ENCODE data around the gene UBE2J1. TPM values are rescaled to one million over a fixed set of nuclear protein-coding genes. Genes with fewer than 3 reads are reported as not detected.

UBE2J1 gene
- total RNA-seq, 1 experiment from 2014 or later = 23.3 TPM

DNA sequence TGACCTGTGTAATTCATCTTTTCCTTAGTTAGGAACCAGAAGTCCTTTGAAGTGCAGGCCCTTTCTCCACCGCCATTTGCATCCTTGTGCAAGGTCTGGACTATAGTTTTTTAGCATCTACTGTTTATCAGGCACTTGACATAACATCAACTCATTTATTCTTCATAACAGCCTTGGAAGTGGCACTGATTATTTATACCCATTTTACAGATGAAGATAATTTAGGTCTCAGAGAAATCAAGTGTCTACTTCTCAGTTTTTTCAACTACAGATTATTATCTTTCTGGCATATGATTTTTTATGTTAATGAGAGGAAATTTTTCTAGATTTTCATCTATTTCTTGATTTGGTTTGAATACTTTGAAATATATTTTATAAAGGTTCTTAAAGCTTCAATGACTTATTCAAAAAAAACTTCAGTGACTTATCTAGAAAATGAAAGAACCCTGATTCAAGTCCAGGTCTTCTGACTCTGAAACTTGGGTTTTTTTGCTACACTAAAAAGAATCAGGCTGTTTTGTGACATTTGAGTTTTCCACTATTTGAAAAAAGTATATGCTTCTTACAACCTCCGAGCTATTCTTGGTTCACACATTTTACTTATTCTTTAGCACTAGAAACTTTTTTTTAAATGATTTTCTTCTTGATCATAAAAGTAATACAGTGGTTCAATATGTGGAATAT lies 3.1 kb upstream of the UBE2J1 start:
- Histone ChIP-seq H3K9ac (ENCODE audit: low read length) (no peak overlapping the region), H3K9me2 (ENCODE audit: insufficient read depth) (no peaks in the 10 kb centered on the region), H4K20me1 (ENCODE audit: insufficient read depth) (no peaks in the 10 kb centered on the region), H3K4me1 (ENCODE audit: control insufficient read depth in 1 of 2, insufficient read depth in 2 of 2, low read length in 2 of 2) (peaks cover 13 to 19% of the 10 kb centered on the region in 2 experiments), H3K4me3 (replicated peaks in 1 of 2; ENCODE audit: low read depth in 1 of 2, low read length in 2 of 2) (no peak overlapping the region), H3K27me3 (ENCODE audit: insufficient read depth, low read length) (no peaks in the 10 kb centered on the region), H3K79me2 (ENCODE audit: insufficient read depth, low read length) (peaks cover 16% of the 10 kb centered on the region), H3K36me3 (ENCODE audit: control insufficient read depth in 1 of 2, insufficient read depth in 2 of 2, low read length in 2 of 2) (no peaks in the 10 kb centered on the region), H3K27ac (ENCODE audit: low read depth, low read length) (no peak overlapping the region), H2AFZ (ENCODE audit: low read depth, low read length, poor library complexity, severe bottlenecking) (no peak overlapping the region), H3K4me2 (ENCODE audit: low read length) (no peak overlapping the region), H3K9me3 (ENCODE audit: control insufficient read depth in 1 of 2, insufficient read depth in 1 of 2, low read depth in 1 of 2, low read length in 2 of 2) (no peaks in the 10 kb centered on the region)
- ChIA-PET POLR2A (no interaction called here), CTCF (interaction anchor here (0.7 to 2.6 kb wide), 2 partner anchors 12 to 293 kb away, joined by 3 to 11 read pairs; no protein-coding TSS in a partner anchor), RAD21 (ENCODE audit: low non-redundant PET in 1 of 2, low total read pairs in 2 of 2, uncharacterized antibody in 2 of 2, unreplicated experiment in 2 of 2) (no interaction called here)
- intact Hi-C loops (cut with micrococcal nuclease) = no loop called here
- DNase-seq (ENCODE audit: low read depth, low spot score) (no peak), ATAC-seq (no peak)
- BruUV-seq (replicated peaks) = no TSS peak
- no peak for TF ChIP-seq POLR2A (IDR thresholded peaks at IDR 0.05; ENCODE audit: borderline replicate concordance, extremely low read depth, insufficient read depth, insufficient read length)
- TF ChIP-seq, protein P1, sequence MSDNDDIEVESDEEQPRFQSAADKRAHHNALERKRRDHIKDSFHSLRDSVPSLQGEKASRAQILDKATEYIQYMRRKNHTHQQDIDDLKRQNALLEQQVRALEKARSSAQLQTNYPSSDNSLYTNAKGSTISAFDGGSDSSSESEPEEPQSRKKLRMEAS (IDR thresholded peaks at IDR 0.05) = no peak
- no peak for TF ChIP-seq CBX3 (IDR thresholded peaks at IDR 0.05; ENCODE audit: low read depth)
- no peak for TF ChIP-seq POLR2AphosphoS5 (IDR thresholded peaks at IDR 0.05; ENCODE audit: low read depth, low read length)
- TF ChIP-seq ZNF274 (IDR thresholded peaks at IDR 0.05; ENCODE audit: low read depth, low read length) = no peak
- TF ChIP-seq FOSL1 (IDR thresholded peaks at IDR 0.05; ENCODE audit: low read depth) = no peak
- TF ChIP-seq TCF7L2 (IDR thresholded peaks at IDR 0.05; ENCODE audit: borderline replicate concordance, extremely low read depth, insufficient read depth, insufficient read length) = no peak
- no peak for TF ChIP-seq SP1 (IDR thresholded peaks at IDR 0.05; ENCODE audit: low read depth)
- TF ChIP-seq RAD21 (IDR thresholded peaks at IDR 0.05; ENCODE audit: low read depth) = no peak
- TF ChIP-seq CEBPB (IDR thresholded peaks at IDR 0.05; ENCODE audit: low read depth) = no peak
- TF ChIP-seq, protein P2, sequence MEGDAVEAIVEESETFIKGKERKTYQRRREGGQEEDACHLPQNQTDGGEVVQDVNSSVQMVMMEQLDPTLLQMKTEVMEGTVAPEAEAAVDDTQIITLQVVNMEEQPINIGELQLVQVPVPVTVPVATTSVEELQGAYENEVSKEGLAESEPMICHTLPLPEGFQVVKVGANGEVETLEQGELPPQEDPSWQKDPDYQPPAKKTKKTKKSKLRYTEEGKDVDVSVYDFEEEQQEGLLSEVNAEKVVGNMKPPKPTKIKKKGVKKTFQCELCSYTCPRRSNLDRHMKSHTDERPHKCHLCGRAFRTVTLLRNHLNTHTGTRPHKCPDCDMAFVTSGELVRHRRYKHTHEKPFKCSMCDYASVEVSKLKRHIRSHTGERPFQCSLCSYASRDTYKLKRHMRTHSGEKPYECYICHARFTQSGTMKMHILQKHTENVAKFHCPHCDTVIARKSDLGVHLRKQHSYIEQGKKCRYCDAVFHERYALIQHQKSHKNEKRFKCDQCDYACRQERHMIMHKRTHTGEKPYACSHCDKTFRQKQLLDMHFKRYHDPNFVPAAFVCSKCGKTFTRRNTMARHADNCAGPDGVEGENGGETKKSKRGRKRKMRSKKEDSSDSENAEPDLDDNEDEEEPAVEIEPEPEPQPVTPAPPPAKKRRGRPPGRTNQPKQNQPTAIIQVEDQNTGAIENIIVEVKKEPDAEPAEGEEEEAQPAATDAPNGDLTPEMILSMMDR (IDR thresholded peaks at IDR 0.05 in 2 of 3, conservative IDR thresholded peaks at IDR 0.05 in 1 of 3; ENCODE audit: borderline replicate concordance in 1 of 3, insufficient read depth in 1 of 3, low read depth in 2 of 3, low read length in 2 of 3) = no peak
- TF ChIP-seq ZFX (IDR thresholded peaks at IDR 0.05) = no peak
